PC-9 (cell line): ENCODE results near the gene ZNF662. TPM values are rescaled to one million over a fixed set of nuclear protein-coding genes. Genes with fewer than 3 reads are reported as not detected.

ENCODE experiments used
- BruUV-seq: library from RNA; stranded (reverse); fragments of 400-500 nt; replicated peaks from 2 replicates; lab custom pipeline; 2021; lab: Mats Ljungman, UMichigan
- CTCF ChIA-PET: fragments of 300-600 bp; sonication (Branson Sonifier 250); formaldehyde crosslinking; loops from one replicate; lab custom pipeline; 2022; ENCODE audit warnings: antibody characterized with exemption; lab: Charles Lee
- POLR2A ChIA-PET: fragments of 300-600 bp; sonication (Branson Sonifier 250); formaldehyde crosslinking; loops from one replicate; lab custom pipeline; 2022; ENCODE audit warnings: antibody characterized with exemption; ENCODE audit not compliant: unreplicated experiment; lab: Charles Lee
- DNase-seq, 2 experiments: peaks; one replicate each; pipeline versions ENCODE4 v3.0.0 to v3.0.0-alpha.2; 2015 to 2022; ENCODE audit warnings: mixed read lengths in 1 of 2
- H2AFZ ChIP-seq: fragments of 200-600 bp; sonication (generic); 2 replicates; pipeline ENCODE4 v1.8.1; 2017; ENCODE audit warnings: antibody characterized with exemption
- H3F3A ChIP-seq: fragments of 200-600 bp; sonication (generic); 2 replicates; pipeline ENCODE4 v1.8.1; 2017; ENCODE audit warnings: antibody characterized with exemption, mild to moderate bottlenecking, low read depth; ENCODE audit not compliant: insufficient read depth
- H3K27ac ChIP-seq: fragments of 200-600 bp; sonication (generic); 2 replicates; pipeline ENCODE4 v1.6.1; 2016; ENCODE audit warnings: mixed run types
- H3K27me3 ChIP-seq: fragments of 200-600 bp; sonication (generic); 2 replicates; pipeline ENCODE4 v1.6.1; 2016; ENCODE audit warnings: low read depth, mixed run types; ENCODE audit not compliant: insufficient read depth
- H3K36me3 ChIP-seq: fragments of 200-600 bp; sonication (generic); 2 replicates; pipeline ENCODE4 v1.6.1; 2016; ENCODE audit warnings: low read depth, mixed run types
- H3K4me1 ChIP-seq: fragments of 200-600 bp; sonication (generic); replicated peaks from 2 replicates; pipeline ENCODE4 v1.6.1; 2016; ENCODE audit warnings: mixed run types; ENCODE audit not compliant: insufficient read depth
- H3K4me2 ChIP-seq: fragments of 200-600 bp; sonication (generic); 2 replicates; pipeline ENCODE4 v1.6.1; 2017; ENCODE audit warnings: mixed run types
- H3K4me3 ChIP-seq: fragments of 200-600 bp; sonication (generic); 2 replicates; pipeline ENCODE4 v1.6.1; 2016; ENCODE audit warnings: mixed run types
- H3K79me2 ChIP-seq: fragments of 200-600 bp; sonication (generic); 2 replicates; pipeline ENCODE4 v1.6.1; 2017; ENCODE audit warnings: low read depth, mixed run types
- H3K9me2 ChIP-seq: fragments of 200-600 bp; sonication (generic); 2 replicates; pipeline ENCODE4 v1.8.1; 2017; ENCODE audit warnings: mild to moderate bottlenecking; ENCODE audit not compliant: insufficient read depth
- H3K9me3 ChIP-seq: fragments of 200-600 bp; sonication (generic); 2 replicates; pipeline ENCODE4 v1.8.1; 2016; ENCODE audit warnings: low read depth; ENCODE audit not compliant: insufficient read depth
- H4K20me1 ChIP-seq: fragments of 200-600 bp; sonication (generic); 2 replicates; pipeline ENCODE4 v1.8.1; 2017; ENCODE audit not compliant: insufficient read depth
- EZH2 ChIP-seq: fragments of 200-600 bp; sonication (generic); IDR thresholded peaks from 2 replicates; pipeline ENCODE4 v1.8.0; 2017; ENCODE audit warnings: antibody characterized with exemption, low read depth
- intact Hi-C: fragments of 100-400 bp; cut with micrococcal nuclease; formaldehyde crosslinking; loops from one replicate; pipeline ENCODE4 v1.10.0; 2022; ENCODE audit not compliant: unreplicated experiment
- total RNA-seq: library from RNA; stranded (reverse); gene quantifications from 2 replicates; pipeline ENCODE4 v1.2.3, GENCODE V29; 2021
- TF ChIP-seq, protein P1 (sequence below): fragments of 200-600 bp; sonication (generic); conservative IDR thresholded peaks from 2 replicates; pipeline ENCODE4 v1.6.1; 2017; ENCODE audit warnings: mixed run types, antibody characterized with exemption, mild to moderate bottlenecking, moderate library complexity

The ZNF662 gene
- total RNA-seq, 1 experiment from 2014 or later, result 9.2 TPM

DNA sequence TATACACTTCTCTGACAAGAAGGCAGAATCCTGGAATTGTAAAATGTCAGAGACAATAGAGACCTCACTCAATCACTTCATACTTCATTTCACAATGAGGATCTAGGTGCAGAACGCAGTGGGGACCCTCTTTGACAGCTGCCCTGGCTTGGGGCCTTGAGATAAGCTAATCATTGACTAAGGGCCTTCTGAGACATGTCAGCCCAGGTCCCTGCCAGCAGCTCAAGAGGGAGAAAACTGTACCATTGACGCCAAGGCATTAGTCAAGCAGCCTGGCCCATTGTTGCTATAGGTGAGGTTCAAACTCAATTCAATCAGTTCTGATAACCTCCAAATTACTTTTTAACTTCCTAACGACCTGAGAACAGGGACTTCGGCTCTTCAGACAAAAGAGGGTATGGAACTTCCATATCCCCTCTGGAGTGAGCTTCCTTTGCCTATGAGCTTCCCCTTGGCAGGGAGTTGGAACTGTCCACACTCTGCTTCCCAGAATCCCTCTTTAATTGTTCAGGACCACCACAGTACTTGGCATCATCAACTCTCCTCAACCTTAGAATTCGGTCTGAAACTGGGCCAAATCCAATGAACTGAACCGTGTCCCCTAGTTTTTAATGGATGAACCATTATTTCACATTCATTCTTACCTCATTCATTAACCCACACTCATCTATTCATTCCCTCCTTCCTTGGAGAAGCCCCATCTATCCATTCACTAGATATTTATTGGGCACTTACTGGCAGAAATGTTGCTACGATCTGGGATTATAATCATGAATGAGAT lies 28.8 kb upstream of the ZNF662 start:
- H3K27ac ChIP-seq, result no peak overlapping the region
- H3K4me1 ChIP-seq, result peaks cover 4% of the 10 kb centered on the region; the same call in 1 of the 2 replicates
- no peak overlapping the region for H3K4me2 ChIP-seq
- no peaks in the 10 kb centered on the region for H3K36me3 ChIP-seq
- DNase-seq, result no peak
- H4K20me1 ChIP-seq, result no peaks in the 10 kb centered on the region
- intact Hi-C loops, result no loop called here
- no peaks in the 10 kb centered on the region for H3K9me2 ChIP-seq
- POLR2A ChIA-PET, result no interaction called here
- no peaks in the 10 kb centered on the region for H3K79me2 ChIP-seq
- CTCF ChIA-PET, result no interaction called here
- BruUV-seq, result no TSS peak
- no peak overlapping the region for H2AFZ ChIP-seq
- H3K27me3 ChIP-seq, result no peaks in the 10 kb centered on the region
- no peaks in the 10 kb centered on the region for H3K9me3 ChIP-seq
- TF ChIP-seq EZH2, result no peak
- TF ChIP-seq, protein P1, sequence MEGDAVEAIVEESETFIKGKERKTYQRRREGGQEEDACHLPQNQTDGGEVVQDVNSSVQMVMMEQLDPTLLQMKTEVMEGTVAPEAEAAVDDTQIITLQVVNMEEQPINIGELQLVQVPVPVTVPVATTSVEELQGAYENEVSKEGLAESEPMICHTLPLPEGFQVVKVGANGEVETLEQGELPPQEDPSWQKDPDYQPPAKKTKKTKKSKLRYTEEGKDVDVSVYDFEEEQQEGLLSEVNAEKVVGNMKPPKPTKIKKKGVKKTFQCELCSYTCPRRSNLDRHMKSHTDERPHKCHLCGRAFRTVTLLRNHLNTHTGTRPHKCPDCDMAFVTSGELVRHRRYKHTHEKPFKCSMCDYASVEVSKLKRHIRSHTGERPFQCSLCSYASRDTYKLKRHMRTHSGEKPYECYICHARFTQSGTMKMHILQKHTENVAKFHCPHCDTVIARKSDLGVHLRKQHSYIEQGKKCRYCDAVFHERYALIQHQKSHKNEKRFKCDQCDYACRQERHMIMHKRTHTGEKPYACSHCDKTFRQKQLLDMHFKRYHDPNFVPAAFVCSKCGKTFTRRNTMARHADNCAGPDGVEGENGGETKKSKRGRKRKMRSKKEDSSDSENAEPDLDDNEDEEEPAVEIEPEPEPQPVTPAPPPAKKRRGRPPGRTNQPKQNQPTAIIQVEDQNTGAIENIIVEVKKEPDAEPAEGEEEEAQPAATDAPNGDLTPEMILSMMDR, result no peak
- H3F3A ChIP-seq, result no peaks in the 10 kb centered on the region; the same call in 1 of the 2 replicates
- no peak overlapping the region for H3K4me3 ChIP-seq

DNA sequence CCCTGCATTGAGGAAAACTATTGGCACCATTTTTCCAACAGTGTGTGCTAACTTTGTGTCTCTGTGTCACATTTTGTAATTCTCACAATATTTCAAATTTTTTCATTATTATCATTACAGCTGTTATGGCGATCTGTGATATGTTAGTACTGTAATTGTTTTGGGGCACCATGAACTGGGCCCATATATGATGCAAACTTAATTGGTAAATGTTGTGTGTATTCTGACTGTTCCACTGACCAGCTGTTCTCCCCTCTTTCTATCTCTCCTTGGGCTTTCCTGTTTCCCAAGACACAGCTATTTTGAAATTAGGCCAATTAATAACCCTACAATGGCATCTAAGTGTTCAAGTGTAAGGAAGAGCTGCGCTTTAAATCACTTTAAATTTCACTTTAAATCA lies 28.1 kb upstream of the ZNF662 start:
- H3K4me1 ChIP-seq, result peaks cover 4% of the 10 kb centered on the region; the same call in 1 of the 2 replicates
- H3K79me2 ChIP-seq, result no peaks in the 10 kb centered on the region
- BruUV-seq, result no TSS peak
- no peak overlapping the region for H3K27ac ChIP-seq
- intact Hi-C loops, result no loop called here
- no peaks in the 10 kb centered on the region for H3K9me2 ChIP-seq
- ChIA-PET CTCF (interaction anchor here (0.6 kb wide), 1 partner anchor 742 kb away, joined by 10 read pairs; no protein-coding TSS in a partner anchor), POLR2A (no interaction called here)
- no peaks in the 10 kb centered on the region for H3K27me3 ChIP-seq
- H3K4me3 ChIP-seq, result no peak overlapping the region
- no peak overlapping the region for H2AFZ ChIP-seq
- H3F3A ChIP-seq, result no peaks in the 10 kb centered on the region; the same call in 1 of the 2 replicates
- H3K4me2 ChIP-seq, result no peak overlapping the region
- no peak for DNase-seq
- no peaks in the 10 kb centered on the region for H3K9me3 ChIP-seq
- no peaks in the 10 kb centered on the region for H4K20me1 ChIP-seq
- no peak for TF ChIP-seq EZH2
- TF ChIP-seq, protein P1, result no peak
- no peaks in the 10 kb centered on the region for H3K36me3 ChIP-seq

DNA sequence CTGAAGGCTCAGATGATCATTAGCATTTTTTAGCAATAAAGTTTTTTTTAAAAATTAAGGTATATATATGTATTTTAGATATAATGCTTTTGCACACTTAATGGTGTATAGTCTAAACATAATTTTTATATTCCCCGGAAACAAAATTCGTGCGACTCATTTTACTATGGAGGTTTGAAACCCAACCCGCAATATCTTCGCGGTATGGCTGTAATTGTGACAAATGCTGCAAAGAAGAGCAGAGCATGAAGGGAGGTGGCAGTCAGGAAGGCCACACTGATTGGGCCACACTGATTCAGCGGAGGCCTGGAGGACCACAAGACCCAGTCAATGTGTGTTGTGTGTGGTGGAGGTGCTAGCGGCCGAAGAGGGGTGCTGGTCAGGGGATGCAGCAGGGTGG lies 25.8 kb upstream of the ZNF662 start:
- TF ChIP-seq, protein P1, result no peak
- TF ChIP-seq EZH2, result no peak
- H3K4me3 ChIP-seq, result no peak overlapping the region
- H3K9me3 ChIP-seq, result no peaks in the 10 kb centered on the region
- no TSS peak for BruUV-seq
- POLR2A ChIA-PET, result no interaction called here
- H3K36me3 ChIP-seq, result no peaks in the 10 kb centered on the region
- peaks cover 4% of the 10 kb centered on the region; the same call in 1 of the 2 replicates for H3K4me1 ChIP-seq
- H3K27me3 ChIP-seq, result no peaks in the 10 kb centered on the region
- intact Hi-C loops, result loop anchor here (5.0 kb wide), 2 partner anchors 48 to 648 kb away; no protein-coding TSS in a partner anchor
- no peak for DNase-seq
- CTCF ChIA-PET, result no interaction called here
- H4K20me1 ChIP-seq, result no peaks in the 10 kb centered on the region
- H2AFZ ChIP-seq, result no peak overlapping the region
- H3K79me2 ChIP-seq, result no peaks in the 10 kb centered on the region
- no peak overlapping the region for H3K4me2 ChIP-seq
- H3K27ac ChIP-seq, result no peak overlapping the region
- H3K9me2 ChIP-seq, result no peaks in the 10 kb centered on the region
- no peaks in the 10 kb centered on the region; the same call in 1 of the 2 replicates for H3F3A ChIP-seq
